IMR-90 (cell line): ENCODE measurements around the gene TRAK2. TPM values are rescaled to one million over a fixed set of nuclear protein-coding genes. Genes with fewer than 3 reads are reported as not detected.

Experiments
- ATAC-seq: fragments of 200-7000 bp; cut with Tn5 transposase; 2 replicates; pipeline ENCODE4 v1.9.1; 2020; ENCODE audit warnings: low read depth, mild to moderate bottlenecking, moderate library complexity
- BruUV-seq: library from RNA; stranded (reverse); fragments of 400-500 nt; replicated peaks from 2 replicates; lab custom pipeline; 2021; lab: Mats Ljungman, UMichigan
- CTCF ChIA-PET: fragments of 300-600 bp; formaldehyde crosslinking; extraction: SDS; loops from one replicate; lab custom pipeline; 2021; ENCODE audit warnings: antibody characterized with exemption; lab: Yijun Ruan, JAX
- POLR2A ChIA-PET: fragments of 300-600 bp; sonication (Branson Sonifier 250); formaldehyde crosslinking; loops from one replicate; lab custom pipeline; 2022; ENCODE audit warnings: antibody characterized with exemption; ENCODE audit not compliant: unreplicated experiment; lab: Charles Lee
- DNase-seq: peaks from one replicate; pipeline ENCODE4 v3.0.0; 2013
- H2AFZ ChIP-seq: replicated peaks from 2 replicates; pipeline ENCODE3; 2013; ENCODE audit warnings: low read length, mild to moderate bottlenecking; ENCODE audit not compliant: poor library complexity
- H2AK5ac ChIP-seq: 2 replicates; pipeline ENCODE4 v1.6.1; 2013; ENCODE audit warnings: low read depth, low read length, inconsistent platforms
- H2AK9ac ChIP-seq: replicated peaks from 2 replicates; pipeline ENCODE3; 2013; ENCODE audit warnings: mild to moderate bottlenecking, low read depth, low read length, moderate library complexity; ENCODE audit not compliant: poor library complexity
- H2BK120ac ChIP-seq: 2 replicates; pipeline ENCODE4 v1.6.1; 2013; ENCODE audit warnings: low read depth, low read length, inconsistent platforms
- H2BK15ac ChIP-seq: 3 replicates; pipeline ENCODE4 v1.6.1; 2013; ENCODE audit warnings: low read depth, low read length, inconsistent platforms
- H2BK20ac ChIP-seq: 2 replicates; pipeline ENCODE4 v1.6.1; 2013; ENCODE audit warnings: low read depth, mild to moderate bottlenecking, inconsistent platforms, low read length, moderate library complexity
- H2BK5ac ChIP-seq: 2 replicates; pipeline ENCODE4 v1.6.1; 2013; ENCODE audit warnings: mild to moderate bottlenecking, low read depth, low read length, inconsistent platforms; ENCODE audit not compliant: poor library complexity, severe bottlenecking
- H3K14ac ChIP-seq: replicated peaks from 2 replicates; pipeline ENCODE4 v1.6.1; 2013; ENCODE audit warnings: low read depth, low read length, inconsistent platforms
- H3K18ac ChIP-seq: 2 replicates; pipeline ENCODE4 v1.6.1; 2013; ENCODE audit warnings: low read depth, low read length, control low read depth
- H3K23ac ChIP-seq: 2 replicates; pipeline ENCODE4 v1.6.1; 2013; ENCODE audit warnings: low read depth, low read length, inconsistent platforms
- H3K27ac ChIP-seq: 2 replicates; pipeline ENCODE4 v1.5.1; 2013; ENCODE audit warnings: mild to moderate bottlenecking, control low read depth, low read length; ENCODE audit not compliant: insufficient read depth
- H3K27me3 ChIP-seq: 2 replicates; pipeline ENCODE4 v1.6.1; 2013; ENCODE audit warnings: low read length; ENCODE audit not compliant: control insufficient read depth, insufficient read depth
- H3K36me3 ChIP-seq: 2 replicates; pipeline ENCODE4 v1.6.1; 2013; ENCODE audit warnings: low read length, mixed read lengths; ENCODE audit not compliant: control insufficient read depth, insufficient read depth
- H3K4ac ChIP-seq: 2 replicates; pipeline ENCODE4 v1.6.1; 2013; ENCODE audit warnings: low read depth, low read length, inconsistent platforms
- H3K4me1 ChIP-seq: 2 replicates; pipeline ENCODE4 v1.6.1; 2013; ENCODE audit warnings: low read length, mixed read lengths; ENCODE audit not compliant: control insufficient read depth, insufficient read depth
- H3K4me2 ChIP-seq: 2 replicates; pipeline ENCODE4 v1.6.1; 2013; ENCODE audit warnings: low read depth, mild to moderate bottlenecking, control low read depth, low read length, moderate library complexity
- H3K4me3 ChIP-seq: 2 replicates; pipeline ENCODE4 v1.5.1; 2013; ENCODE audit warnings: low read depth, mild to moderate bottlenecking, control low read depth, low read length, moderate library complexity; ENCODE audit not compliant: insufficient read depth
- H3K56ac ChIP-seq: 2 replicates; pipeline ENCODE4 v1.6.1; 2013; ENCODE audit warnings: low read length, inconsistent platforms; ENCODE audit not compliant: insufficient read depth; ENCODE audit errors: extremely low read depth
- H3K79me1 ChIP-seq, 2 experiments: 2 replicates each; pipeline ENCODE4 v1.6.1; 2013; ENCODE audit warnings: low read length in 2 of 2, inconsistent platforms in 1 of 2, low read depth in 1 of 2
- H3K9ac ChIP-seq: 2 replicates; pipeline ENCODE4 v1.6.1; 2013; ENCODE audit warnings: low read depth, low read length, control low read depth
- H3K9me1 ChIP-seq: 2 replicates; pipeline ENCODE4 v1.6.1; 2013; ENCODE audit warnings: low read length, inconsistent platforms; ENCODE audit not compliant: insufficient read depth
- H3K9me3 ChIP-seq: 2 replicates; pipeline ENCODE4 v1.6.1; 2013; ENCODE audit warnings: low read length; ENCODE audit not compliant: control insufficient read depth, insufficient read depth
- H4K20me1 ChIP-seq: 2 replicates; pipeline ENCODE4 v1.6.1; 2013; ENCODE audit warnings: low read length, inconsistent platforms; ENCODE audit not compliant: insufficient read depth
- H4K5ac ChIP-seq: 2 replicates; pipeline ENCODE4 v1.6.1; 2013; ENCODE audit warnings: mild to moderate bottlenecking, low read depth, low read length, control low read depth
- H4K8ac ChIP-seq, 2 experiments: 2 replicates each; pipeline ENCODE4 v1.6.1; 2013; ENCODE audit warnings: low read depth in 2 of 2, low read length in 2 of 2, control low read depth in 1 of 2, inconsistent platforms in 1 of 2
- H4K91ac ChIP-seq: 2 replicates; pipeline ENCODE4 v1.6.1; 2013; ENCODE audit warnings: low read depth, low read length, inconsistent platforms; ENCODE audit not compliant: insufficient read depth
- FOS ChIP-seq: fragments of 150-350 bp; IDR thresholded peaks from 2 replicates; pipeline ENCODE4 v1.6.1; 2016; ENCODE audit warnings: low read depth, low read length
- MAZ ChIP-seq: IDR thresholded peaks from 2 replicates; pipeline ENCODE4 v1.6.1; 2012; ENCODE audit warnings: low read depth, mild to moderate bottlenecking, low read length, improper control_type of control experiment, moderate library complexity, borderline replicate concordance
- MXI1 ChIP-seq: IDR thresholded peaks from 2 replicates; pipeline ENCODE4 v1.6.1; 2012; ENCODE audit warnings: low read depth, mild to moderate bottlenecking, low read length, moderate library complexity, borderline replicate concordance
- NFE2L2 ChIP-seq: fragments of 150-350 bp; IDR thresholded peaks from 2 replicates; pipeline ENCODE4 v1.6.1; 2016; ENCODE audit warnings: low read depth, mild to moderate bottlenecking, low read length
- POLR2A ChIP-seq: IDR thresholded peaks from 2 replicates; pipeline ENCODE4 v1.6.1; 2012; ENCODE audit warnings: mild to moderate bottlenecking, low read depth, low read length
- RAD21 ChIP-seq: IDR thresholded peaks from 2 replicates; pipeline ENCODE4 v1.6.1; 2012; ENCODE audit warnings: low read length, improper control_type of control experiment
- RCOR1 ChIP-seq: IDR thresholded peaks from 2 replicates; pipeline ENCODE4 v1.6.1; 2012; ENCODE audit warnings: mild to moderate bottlenecking, low read length, improper control_type of control experiment; ENCODE audit not compliant: insufficient replicate concordance
- SMC3 ChIP-seq: fragments of 150-350 bp; IDR thresholded peaks from 2 replicates; pipeline ENCODE4 v1.6.1; 2016; ENCODE audit warnings: low read depth, mild to moderate bottlenecking, antibody characterized with exemption, low read length, moderate library complexity
- WGBS, 2 experiments: methylation state at CpG; one replicate each; pipeline versions ENCODE4 v1.1.5 to v1.1.7; 2013; ENCODE audit warnings: missing lambda C conversion rate in 2 of 2; ENCODE audit not compliant: insufficient read length in 1 of 2; ENCODE audit errors: extremely low coverage in 2 of 2; 5-methylcytosine and 5-hydroxymethylcytosine counted together
- dilution Hi-C: fragments of 300-500 bp; cut with HindIII; formaldehyde crosslinking; loops from one replicate; pipeline ENCODE4 v1.14.3; 2018; ENCODE audit warnings: low sequenced_read_pairs; ENCODE audit not compliant: unreplicated experiment
- in situ Hi-C: fragments of 300-500 bp; cut with MboI; formaldehyde crosslinking; loops from 3 replicates; pipeline ENCODE4 v1.14.3; 2019; ENCODE audit warnings: low sequenced_read_pairs, inconsistent platforms, mixed read lengths
- intact Hi-C: fragments of 100-400 bp; cut with micrococcal nuclease; formaldehyde crosslinking; loops from 2 replicates; pipeline ENCODE4 v1.10.0; 2022
- polyA plus RNA-seq, 3 experiments: library from polyadenylated mRNA; depleted of rRNA; stranded (reverse); fragments of >200 nt; gene quantifications; 2 replicates each; pipeline ENCODE4 v1.2.3, GENCODE V29; 2012; ENCODE audit warnings: low replicate concordance in 1 of 3
- total RNA-seq: library from RNA; depleted of rRNA; stranded (reverse); fragments of >200 nt; gene quantifications from 2 replicates; pipeline ENCODE4 v1.2.3, GENCODE V29; 2012
- TF ChIP-seq, protein P1 (sequence below): conservative IDR thresholded peaks from 2 replicates; pipeline ENCODE4 v1.5.1; 2012; ENCODE audit warnings: mild to moderate bottlenecking, low read depth, low read length, improper control_type of control experiment

The TRAK2 gene
- total and polyA plus RNA-seq, 2 of the 4 experiments (the other 2 are of a cell fraction), result 13.1 to 65.4 TPM

DNA sequence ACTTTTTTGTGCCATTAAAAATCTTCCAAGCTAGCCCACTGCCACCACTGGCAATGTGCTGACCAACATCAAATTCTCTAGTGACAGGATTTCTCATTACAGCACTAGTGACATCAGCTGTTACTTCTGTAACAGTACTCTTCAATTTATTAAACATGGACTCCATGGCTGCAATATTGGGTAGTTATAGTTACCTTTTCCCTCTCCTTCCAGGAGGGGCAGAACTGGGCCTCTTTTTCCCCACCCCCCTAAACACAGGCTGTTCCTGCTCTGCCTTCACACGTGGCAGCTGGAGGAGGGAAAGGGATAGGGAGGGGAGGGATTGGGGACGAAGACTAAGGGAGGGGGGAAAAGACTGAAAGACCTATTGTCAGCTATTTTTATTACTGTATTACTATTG is 38.1 kb downstream of the TRAK2 start:
- Histone ChIP-seq H2AK9ac (no peak overlapping the region), H2BK120ac (no peak overlapping the region), H3K4me1 (0 out of 2 replicates have a peak, but pooled peaks cover 4% of the 10 kb centered on the region), H3K9ac (no peak overlapping the region), H3K36me3 (peaks cover 1% of the 10 kb centered on the region; the same call in 1 of the 2 replicates), H2AK5ac (no peak overlapping the region; the same call in 1 of the 2 replicates), H3K27me3 (no peaks in the 10 kb centered on the region), H2BK20ac (no peak overlapping the region), H4K8ac (no peak overlapping the region), H3K14ac (no peak overlapping the region), H3K9me1 (peaks cover 4% of the 10 kb centered on the region), H2BK15ac (no peak overlapping the region), H4K5ac (no peak overlapping the region), H3K4ac (no peak overlapping the region), H3K27ac (no peak overlapping the region), H3K79me1 (peaks cover 26 to 42% of the 10 kb centered on the region in 2 experiments; a peak in 3 of 4 replicates), H3K23ac (no peak overlapping the region), H3K9me3 (no peaks in the 10 kb centered on the region), H3K18ac (no peak overlapping the region), H2BK5ac (no peak overlapping the region), H2AFZ (no peak overlapping the region), H3K4me3 (no peak overlapping the region), H3K4me2 (no peak overlapping the region), H3K56ac (no peak overlapping the region), H4K20me1 (peaks cover 7% of the 10 kb centered on the region; the same call in 1 of the 2 replicates), H4K91ac (no peak overlapping the region)
- in situ Hi-C loops (no loop called here), dilution Hi-C loops (no loop called here), intact Hi-C loops (no loop called here)
- TF ChIP-seq, protein P1, sequence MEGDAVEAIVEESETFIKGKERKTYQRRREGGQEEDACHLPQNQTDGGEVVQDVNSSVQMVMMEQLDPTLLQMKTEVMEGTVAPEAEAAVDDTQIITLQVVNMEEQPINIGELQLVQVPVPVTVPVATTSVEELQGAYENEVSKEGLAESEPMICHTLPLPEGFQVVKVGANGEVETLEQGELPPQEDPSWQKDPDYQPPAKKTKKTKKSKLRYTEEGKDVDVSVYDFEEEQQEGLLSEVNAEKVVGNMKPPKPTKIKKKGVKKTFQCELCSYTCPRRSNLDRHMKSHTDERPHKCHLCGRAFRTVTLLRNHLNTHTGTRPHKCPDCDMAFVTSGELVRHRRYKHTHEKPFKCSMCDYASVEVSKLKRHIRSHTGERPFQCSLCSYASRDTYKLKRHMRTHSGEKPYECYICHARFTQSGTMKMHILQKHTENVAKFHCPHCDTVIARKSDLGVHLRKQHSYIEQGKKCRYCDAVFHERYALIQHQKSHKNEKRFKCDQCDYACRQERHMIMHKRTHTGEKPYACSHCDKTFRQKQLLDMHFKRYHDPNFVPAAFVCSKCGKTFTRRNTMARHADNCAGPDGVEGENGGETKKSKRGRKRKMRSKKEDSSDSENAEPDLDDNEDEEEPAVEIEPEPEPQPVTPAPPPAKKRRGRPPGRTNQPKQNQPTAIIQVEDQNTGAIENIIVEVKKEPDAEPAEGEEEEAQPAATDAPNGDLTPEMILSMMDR, result no peak
- no peak for TF ChIP-seq RCOR1
- TF ChIP-seq MXI1, result no peak
- no peak for TF ChIP-seq FOS
- TF ChIP-seq MAZ, result no peak
- TF ChIP-seq POLR2A, result no peak
- no peak for TF ChIP-seq SMC3
- TF ChIP-seq RAD21, result no peak
- TF ChIP-seq NFE2L2, result no peak
- ChIA-PET CTCF (no interaction called here), POLR2A (no interaction called here)
- no peak for ATAC-seq
- DNase-seq, result no peak
- WGBS, 2 experiments, result no CpG with 5 or more reads among the region's 2 CpGs
- BruUV-seq, result no TSS peak
